ENCODE results near the gene SLC50A1.

GRCh38 chr1:155135415-155136028 lies at the start of gene SLC50A1:
- no peak for TF ChIP-seq CTCF (IDR thresholded peaks at IDR 0.05; ENCODE audit: insufficient read depth, low read length, poor library complexity, severe bottlenecking)
- TF ChIP-seq EZH2phosphoT487 (conservative IDR thresholded peaks at IDR 0.05; ENCODE audit: low read length): no peak
